ENCODE results near the gene IL21R.

DNA sequence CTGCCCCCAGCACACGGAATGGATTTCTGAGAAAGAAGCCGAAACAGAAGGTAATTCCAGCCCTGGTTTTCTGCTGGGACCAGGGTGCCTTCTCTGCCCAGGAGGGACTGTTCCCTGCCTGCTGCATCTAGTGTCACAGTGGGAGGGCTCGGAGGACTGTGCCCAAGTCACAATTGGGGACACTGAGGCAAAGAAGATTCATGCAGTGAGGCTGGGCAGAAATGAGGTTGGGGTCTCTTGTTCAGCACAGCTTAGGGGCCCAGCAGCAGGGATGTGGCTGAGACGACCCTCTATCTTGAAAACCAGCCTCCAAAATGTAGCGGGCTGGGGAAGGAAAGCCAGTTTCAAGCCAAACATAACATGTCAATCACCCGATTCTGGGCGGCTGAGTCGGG lies 592 bp downstream of the IL21R start:
- TF ChIP-seq, protein P1, sequence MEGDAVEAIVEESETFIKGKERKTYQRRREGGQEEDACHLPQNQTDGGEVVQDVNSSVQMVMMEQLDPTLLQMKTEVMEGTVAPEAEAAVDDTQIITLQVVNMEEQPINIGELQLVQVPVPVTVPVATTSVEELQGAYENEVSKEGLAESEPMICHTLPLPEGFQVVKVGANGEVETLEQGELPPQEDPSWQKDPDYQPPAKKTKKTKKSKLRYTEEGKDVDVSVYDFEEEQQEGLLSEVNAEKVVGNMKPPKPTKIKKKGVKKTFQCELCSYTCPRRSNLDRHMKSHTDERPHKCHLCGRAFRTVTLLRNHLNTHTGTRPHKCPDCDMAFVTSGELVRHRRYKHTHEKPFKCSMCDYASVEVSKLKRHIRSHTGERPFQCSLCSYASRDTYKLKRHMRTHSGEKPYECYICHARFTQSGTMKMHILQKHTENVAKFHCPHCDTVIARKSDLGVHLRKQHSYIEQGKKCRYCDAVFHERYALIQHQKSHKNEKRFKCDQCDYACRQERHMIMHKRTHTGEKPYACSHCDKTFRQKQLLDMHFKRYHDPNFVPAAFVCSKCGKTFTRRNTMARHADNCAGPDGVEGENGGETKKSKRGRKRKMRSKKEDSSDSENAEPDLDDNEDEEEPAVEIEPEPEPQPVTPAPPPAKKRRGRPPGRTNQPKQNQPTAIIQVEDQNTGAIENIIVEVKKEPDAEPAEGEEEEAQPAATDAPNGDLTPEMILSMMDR (IDR thresholded peaks at IDR 0.05; ENCODE audit: insufficient read depth, low read length), result no peak
- TF ChIP-seq, protein P2, sequence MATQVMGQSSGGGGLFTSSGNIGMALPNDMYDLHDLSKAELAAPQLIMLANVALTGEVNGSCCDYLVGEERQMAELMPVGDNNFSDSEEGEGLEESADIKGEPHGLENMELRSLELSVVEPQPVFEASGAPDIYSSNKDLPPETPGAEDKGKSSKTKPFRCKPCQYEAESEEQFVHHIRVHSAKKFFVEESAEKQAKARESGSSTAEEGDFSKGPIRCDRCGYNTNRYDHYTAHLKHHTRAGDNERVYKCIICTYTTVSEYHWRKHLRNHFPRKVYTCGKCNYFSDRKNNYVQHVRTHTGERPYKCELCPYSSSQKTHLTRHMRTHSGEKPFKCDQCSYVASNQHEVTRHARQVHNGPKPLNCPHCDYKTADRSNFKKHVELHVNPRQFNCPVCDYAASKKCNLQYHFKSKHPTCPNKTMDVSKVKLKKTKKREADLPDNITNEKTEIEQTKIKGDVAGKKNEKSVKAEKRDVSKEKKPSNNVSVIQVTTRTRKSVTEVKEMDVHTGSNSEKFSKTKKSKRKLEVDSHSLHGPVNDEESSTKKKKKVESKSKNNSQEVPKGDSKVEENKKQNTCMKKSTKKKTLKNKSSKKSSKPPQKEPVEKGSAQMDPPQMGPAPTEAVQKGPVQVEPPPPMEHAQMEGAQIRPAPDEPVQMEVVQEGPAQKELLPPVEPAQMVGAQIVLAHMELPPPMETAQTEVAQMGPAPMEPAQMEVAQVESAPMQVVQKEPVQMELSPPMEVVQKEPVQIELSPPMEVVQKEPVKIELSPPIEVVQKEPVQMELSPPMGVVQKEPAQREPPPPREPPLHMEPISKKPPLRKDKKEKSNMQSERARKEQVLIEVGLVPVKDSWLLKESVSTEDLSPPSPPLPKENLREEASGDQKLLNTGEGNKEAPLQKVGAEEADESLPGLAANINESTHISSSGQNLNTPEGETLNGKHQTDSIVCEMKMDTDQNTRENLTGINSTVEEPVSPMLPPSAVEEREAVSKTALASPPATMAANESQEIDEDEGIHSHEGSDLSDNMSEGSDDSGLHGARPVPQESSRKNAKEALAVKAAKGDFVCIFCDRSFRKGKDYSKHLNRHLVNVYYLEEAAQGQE (IDR thresholded peaks at IDR 0.05; ENCODE audit: insufficient replicate concordance, low read depth), result no peak
- no peak for TF ChIP-seq POLR2AphosphoS5 (IDR thresholded peaks at IDR 0.05; ENCODE audit: low read depth)
- TF ChIP-seq GABPA (IDR thresholded peaks at IDR 0.05; ENCODE audit: low read depth), result no peak
